Naive thymus-derived CD4-positive, alpha-beta T cell (primary cell): ENCODE results near the gene GOSR1. TPM values are rescaled to one million over a fixed set of nuclear protein-coding genes. Genes with fewer than 3 reads are reported as not detected.
"Not testable (repeated sequence)": the region's sequence is repeated elsewhere in the genome, so short reads cannot be mapped to it uniquely, and the experiment has no call there.

Source experiments
- ATAC-seq: fragments of 150-1000 bp; cut with Tn5 transposase; 2 replicates; pipeline ENCODE4 v1.10.0; 2021; ENCODE audit warnings: mild to moderate bottlenecking, moderate library complexity
- CTCF ChIA-PET: fragments of 350-600 bp; sonication (Branson Sonifier 250); formaldehyde crosslinking; loops from one replicate; lab custom pipeline; 2021; ENCODE audit warnings: antibody characterized with exemption; lab: Charles Lee
- POLR2A ChIA-PET: fragments of 350-600 bp; sonication (Branson Sonifier 250); formaldehyde crosslinking; loops from one replicate; lab custom pipeline; 2021; ENCODE audit warnings: antibody characterized with exemption, inconsistent platforms; lab: Charles Lee
- DNase-seq, 9 donors: peaks; one replicate each; pipeline versions ENCODE4 v3.0.0 to v3.0.0-alpha.2; 2020 to 2022; ENCODE audit warnings: mixed read lengths in 1 of 9
- H3K27ac ChIP-seq: one replicate; pipeline ENCODE4 v1.7.0; 2013; ENCODE audit warnings: mild to moderate bottlenecking, low read depth, low read length, moderate library complexity
- H3K27me3 ChIP-seq, 2 donors: one replicate each; pipeline ENCODE4 v1.7.0; 2013; ENCODE audit warnings: low read length in 2 of 2, mild to moderate bottlenecking in 2 of 2, moderate library complexity in 2 of 2; ENCODE audit not compliant: control insufficient read depth in 2 of 2, insufficient read depth in 2 of 2
- H3K36me3 ChIP-seq, 3 experiments: 1 replicate in 2 of 3; 2 replicates in 1 of 3; pipeline ENCODE4 v1.7.0; 2013; ENCODE audit warnings: low read length in 3 of 3, mild to moderate bottlenecking in 3 of 3, moderate library complexity in 1 of 3; ENCODE audit not compliant: insufficient read depth in 3 of 3, control insufficient read depth in 2 of 3
- H3K4me1 ChIP-seq, 2 donors: one replicate each; pipeline ENCODE4 v1.7.0; 2013; ENCODE audit warnings: low read length in 2 of 2, mild to moderate bottlenecking in 2 of 2, moderate library complexity in 1 of 2; ENCODE audit not compliant: control insufficient read depth in 2 of 2, insufficient read depth in 2 of 2
- H3K4me3 ChIP-seq: 2 replicates; pipeline ENCODE4 v1.7.0; 2013; ENCODE audit warnings: mild to moderate bottlenecking, low read length
- H3K9me3 ChIP-seq, 3 experiments: 1 replicate in 2 of 3; 2 replicates in 1 of 3; pipeline ENCODE4 v1.7.0; 2013; ENCODE audit warnings: low read length in 3 of 3; ENCODE audit not compliant: control insufficient read depth in 2 of 3
- H3K27ac Mint-ChIP-seq, 9 donors: one replicate each; pipeline ENCODE4 v1.8.0; 2020 to 2022; ENCODE audit warnings: mixed read lengths in 9 of 9, mild to moderate bottlenecking in 8 of 9, moderate library complexity in 5 of 9, inconsistent platforms in 2 of 9
- H3K27me3 Mint-ChIP-seq, 5 donors: one replicate each; pipeline ENCODE4 v1.8.0; 2021 to 2022; ENCODE audit warnings: mixed read lengths in 5 of 5, mild to moderate bottlenecking in 1 of 5
- H3K36me3 Mint-ChIP-seq, 5 donors: one replicate each; pipeline ENCODE4 v1.8.0; 2020 to 2022; ENCODE audit warnings: mixed read lengths in 5 of 5, mild to moderate bottlenecking in 3 of 5, inconsistent platforms in 1 of 5
- H3K4me1 Mint-ChIP-seq, 7 donors: one replicate each; pipeline ENCODE4 v1.8.0; 2020 to 2022; ENCODE audit warnings: mixed read lengths in 7 of 7, mild to moderate bottlenecking in 3 of 7, inconsistent platforms in 1 of 7
- H3K4me3 Mint-ChIP-seq, 10 donors: one replicate each; pipeline ENCODE4 v1.8.0; 2020 to 2022; ENCODE audit warnings: mild to moderate bottlenecking in 10 of 10, mixed read lengths in 10 of 10, moderate library complexity in 6 of 10, inconsistent platforms in 2 of 10
- H3K9me3 Mint-ChIP-seq, 11 donors: one replicate each; pipeline ENCODE4 v1.8.0; 2020 to 2022; ENCODE audit warnings: mixed read lengths in 11 of 11, mild to moderate bottlenecking in 4 of 11, inconsistent platforms in 1 of 11, moderate library complexity in 1 of 11
- intact Hi-C, 2 donors: fragments of 100-400 bp; cut with micrococcal nuclease; formaldehyde crosslinking; loops; one replicate each; pipeline ENCODE4 v1.15.1; 2023
- polyA plus RNA-seq, 2 donors: library from polyadenylated mRNA; unstranded; fragments of 300-500 nt; fragmentation: Illumina TruSeq; gene quantifications; one replicate each; pipeline ENCODE4 v1.2.3, GENCODE V29; 2021
- total RNA-seq, 6 experiments: library from RNA in 5 of 6; stranded (reverse) in 5 of 6; gene quantifications; 1 replicate in 5 of 6; 2 replicates in 1 of 6; pipeline ENCODE4 v1.2.3 and lab custom pipeline; 2021 to 2026

GOSR1 gene
- total and polyA plus RNA-seq, 7 experiments from 2014 or later, result 45.1 to 70.8 (median 62.9) TPM

- H3K27ac Mint-ChIP-seq, result peak overlapping the region in 1 of 9 donors; percentile 25
- H3K4me1 ChIP-seq, H3K27me3 Mint-ChIP-seq, H3K9me3 Mint-ChIP-seq, H3K9me3 ChIP-seq, H3K4me3 Mint-ChIP-seq, intact Hi-C loops, H3K27me3 ChIP-seq, CTCF ChIA-PET, POLR2A ChIA-PET, DNase-seq, H3K4me3 ChIP-seq, ATAC-seq, H3K27ac ChIP-seq: not testable (repeated sequence)
- peaks cover 0 to 60% (median 36%) of the 10 kb centered on the region in 5 donors for H3K36me3 Mint-ChIP-seq
- H3K4me1 Mint-ChIP-seq, result peaks cover 0 to 11% (median 3%) of the 10 kb centered on the region in 7 donors
- H3K36me3 ChIP-seq, result peaks cover 0 to 25% (median 0%) of the 10 kb centered on the region in 3 experiments
These were observed 30.6 kb upstream of the GOSR1 start for GRCh38 chr17:30446640-30447039.

GRCh38 chr17:30449480-30449879, 27.7 kb upstream of the GOSR1 start:
- Histone ChIP-seq H3K4me3 (no peak overlapping the region), H3K27ac (no peak overlapping the region), H3K36me3 (peaks cover 0 to 25% (median 0%) of the 10 kb centered on the region in 3 experiments), H3K4me1 (no peaks in the 10 kb centered on the region), H3K27me3 (no peaks in the 10 kb centered on the region), H3K9me3 (no peaks in the 10 kb centered on the region)
- peaks cover 0 to 11% (median 3%) of the 10 kb centered on the region in 7 donors for H3K4me1 Mint-ChIP-seq
- POLR2A ChIA-PET, result no interaction called here
- no peak overlapping the region for H3K4me3 Mint-ChIP-seq
- H3K27ac Mint-ChIP-seq, result no peak overlapping the region
- DNase-seq, result no peak
- H3K36me3 Mint-ChIP-seq, result peaks cover 5 to 64% (median 41%) of the 10 kb centered on the region in 5 donors
- CTCF ChIA-PET, result no interaction called here
- no peak for ATAC-seq
- intact Hi-C loops, result no loop called here
- no peaks in the 10 kb centered on the region for H3K27me3 Mint-ChIP-seq
- H3K9me3 Mint-ChIP-seq, result peaks cover 0 to 3% (median 0%) of the 10 kb centered on the region in 11 donors

GRCh38 chr17:30450125-30451027, 26.8 kb upstream of the GOSR1 start:
- H3K27ac ChIP-seq, result no peak overlapping the region
- no peak overlapping the region for H3K4me3 Mint-ChIP-seq
- DNase-seq (no peak), ATAC-seq (no peak)
- H3K36me3 ChIP-seq, result peaks cover 0 to 25% (median 2%) of the 10 kb centered on the region in 3 experiments
- CTCF ChIA-PET, result no interaction called here
- POLR2A ChIA-PET, result no interaction called here
- no peaks in the 10 kb centered on the region for H3K4me1 ChIP-seq
- no peak overlapping the region for H3K4me3 ChIP-seq
- intact Hi-C loops, result no loop called here
- peaks cover 0 to 3% (median 0%) of the 10 kb centered on the region in 11 donors for H3K9me3 Mint-ChIP-seq
- peaks cover 0 to 11% (median 3%) of the 10 kb centered on the region in 7 donors for H3K4me1 Mint-ChIP-seq
- no peak overlapping the region for H3K27ac Mint-ChIP-seq
- peaks cover 6 to 63% (median 41%) of the 10 kb centered on the region in 5 donors for H3K36me3 Mint-ChIP-seq
- H3K27me3 ChIP-seq, result no peaks in the 10 kb centered on the region
- no peaks in the 10 kb centered on the region for H3K27me3 Mint-ChIP-seq
- no peaks in the 10 kb centered on the region for H3K9me3 ChIP-seq

DNA sequence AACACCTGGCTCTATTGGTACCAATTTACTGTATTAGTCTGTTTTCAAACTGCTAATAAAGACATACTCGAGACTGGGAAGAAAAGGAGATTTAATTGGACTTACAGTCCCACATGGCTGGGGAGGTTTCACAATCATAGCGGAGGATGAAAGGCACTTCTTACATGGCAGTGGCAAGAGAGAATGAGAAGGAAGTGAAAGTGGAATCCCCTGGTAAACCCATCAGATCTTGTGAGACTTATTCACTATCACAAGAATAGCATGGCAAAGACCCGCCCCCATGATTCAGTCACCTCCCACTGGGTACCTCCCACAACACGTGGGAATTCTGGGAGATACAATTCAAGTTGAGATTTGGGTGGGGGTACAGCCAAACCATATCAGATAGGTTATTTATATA, 22.6 kb upstream of the GOSR1 start:
- no peak overlapping the region for H3K4me3 Mint-ChIP-seq
- ATAC-seq (no peak), DNase-seq (no peak)
- no peaks in the 10 kb centered on the region for H3K4me1 ChIP-seq
- no peak overlapping the region for H3K27ac Mint-ChIP-seq
- peaks cover 14 to 56% (median 40%) of the 10 kb centered on the region in 5 donors for H3K36me3 Mint-ChIP-seq
- ChIA-PET POLR2A (interaction anchor here (0.8 kb wide), 1 partner anchor 133 kb away, joined by 4 read pairs; no protein-coding TSS in a partner anchor), CTCF (no interaction called here)
- no peak overlapping the region for H3K27ac ChIP-seq
- H3K27me3 Mint-ChIP-seq, result no peaks in the 10 kb centered on the region
- peaks cover 0 to 3% (median 0%) of the 10 kb centered on the region in 11 donors for H3K9me3 Mint-ChIP-seq
- peaks cover 0 to 2% (median 0%) of the 10 kb centered on the region in 7 donors for H3K4me1 Mint-ChIP-seq
- H3K9me3 ChIP-seq, result no peaks in the 10 kb centered on the region
- H3K4me3 ChIP-seq, result no peak overlapping the region
- no peaks in the 10 kb centered on the region for H3K27me3 ChIP-seq
- intact Hi-C loops, result no loop called here
- H3K36me3 ChIP-seq, result peaks cover 0 to 34% (median 8%) of the 10 kb centered on the region in 3 experiments

DNA sequence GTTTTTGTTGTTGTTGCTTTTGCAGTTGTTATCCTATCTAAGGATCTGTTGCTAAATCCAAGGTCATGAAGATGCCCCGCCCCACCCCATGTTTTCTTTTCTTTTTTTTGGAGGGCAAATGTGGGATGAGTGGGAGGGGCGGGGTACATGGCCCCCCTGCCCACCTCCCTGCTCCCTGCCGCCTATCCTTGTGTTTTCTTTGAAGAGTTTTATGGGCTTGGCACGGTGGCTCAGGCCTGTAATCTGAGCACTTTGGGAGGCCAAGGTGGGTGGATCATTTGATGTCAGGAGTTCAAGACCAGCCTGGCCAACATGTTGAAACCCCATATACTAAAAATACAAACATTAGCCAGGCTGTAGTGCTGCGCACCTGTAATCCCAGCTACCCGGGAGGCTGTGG, 18.8 kb upstream of the GOSR1 start:
- H3K4me1 Mint-ChIP-seq, result peaks cover 0 to 2% (median 0%) of the 10 kb centered on the region in 7 donors
- no peak overlapping the region for H3K4me3 Mint-ChIP-seq
- H3K36me3 ChIP-seq, result peaks cover 0 to 47% (median 8%) of the 10 kb centered on the region in 3 experiments
- ChIA-PET POLR2A (no interaction called here), CTCF (interaction anchor here (0.6 kb wide), 1 partner anchor 14 kb away, joined by 3 read pairs; no protein-coding TSS in a partner anchor)
- DNase-seq (no peak), ATAC-seq (no peak)
- no peaks in the 10 kb centered on the region for H3K4me1 ChIP-seq
- H3K27ac ChIP-seq, result no peak overlapping the region
- H3K9me3 Mint-ChIP-seq, result peaks cover 0 to 3% (median 0%) of the 10 kb centered on the region in 11 donors
- no peak overlapping the region for H3K4me3 ChIP-seq
- no peaks in the 10 kb centered on the region for H3K27me3 Mint-ChIP-seq
- H3K27ac Mint-ChIP-seq, result no peak overlapping the region
- intact Hi-C loops, result no loop called here
- no peaks in the 10 kb centered on the region for H3K9me3 ChIP-seq
- H3K27me3 ChIP-seq, result no peaks in the 10 kb centered on the region
- peaks cover 19 to 56% (median 33%) of the 10 kb centered on the region in 5 donors for H3K36me3 Mint-ChIP-seq

DNA sequence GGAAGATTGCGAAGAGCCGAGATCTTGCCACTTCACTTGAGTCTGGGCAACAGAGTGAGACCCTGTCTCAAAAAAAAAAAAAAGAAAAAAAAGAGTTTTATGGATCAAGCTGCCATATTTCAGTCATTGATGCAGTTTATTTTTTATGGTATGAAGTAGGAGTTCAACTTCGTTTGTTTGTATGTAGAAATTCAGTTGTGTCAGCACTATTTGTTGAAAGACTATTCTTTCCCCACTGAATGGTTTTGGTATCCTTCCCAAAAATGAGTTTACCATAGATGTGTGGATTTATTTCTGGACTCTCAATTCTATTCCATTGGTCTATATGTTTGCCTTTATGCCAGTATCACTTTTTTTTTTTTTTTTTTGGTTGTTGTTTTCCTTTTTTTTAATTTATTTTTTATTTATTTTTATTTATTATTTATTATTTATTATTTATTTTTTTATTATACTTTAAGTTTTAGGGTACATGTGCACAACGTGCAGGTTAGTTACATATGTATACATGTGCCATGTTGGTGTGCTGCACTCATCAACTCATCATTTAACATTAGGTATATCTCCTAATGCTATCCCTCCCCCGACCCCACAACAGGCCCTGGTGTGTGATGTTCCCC, 18.3 kb upstream of the GOSR1 start:
- POLR2A ChIA-PET, result not testable (repeated sequence)

More for the DNA sequence above, 18.3 kb upstream of the GOSR1 start:
- H3K4me1 Mint-ChIP-seq, H3K27me3 Mint-ChIP-seq, H3K4me3 Mint-ChIP-seq, H3K9me3 ChIP-seq, DNase-seq, H3K4me1 ChIP-seq, intact Hi-C loops, H3K27me3 ChIP-seq, H3K9me3 Mint-ChIP-seq, H3K27ac ChIP-seq, H3K4me3 ChIP-seq, ATAC-seq: not testable (repeated sequence)
- CTCF ChIA-PET, result interaction anchor here (0.6 to 0.7 kb wide), 2 partner anchors 15 to 1184 kb away, joined by 3 to 4 read pairs; no protein-coding TSS in a partner anchor
- H3K27ac Mint-ChIP-seq, result peak overlapping the region in 1 of 9 donors; percentile 30
- H3K36me3 Mint-ChIP-seq, result peaks cover 19 to 52% (median 33%) of the 10 kb centered on the region in 5 donors
- H3K36me3 ChIP-seq, result peaks cover 0 to 47% (median 8%) of the 10 kb centered on the region in 3 experiments
